NCI-H226 (cell line): Measurements from ENCODE around the gene EPB41L3.

Source experiments
- DNase-seq: peaks from one replicate; pipeline ENCODE4 v3.0.0-alpha.2; 2015

The EPB41L3 gene

GRCh38 chr18:5398269-5398668 lies 145.5 kb downstream of the EPB41L3 start:
- DNase-seq = no peak

GRCh38 chr18:5397102-5397501 lies 146.7 kb downstream of the EPB41L3 start:
- no peak for DNase-seq

- no peak for DNase-seq
Measured at GRCh38 chr18:5395860-5396448, 147.8 kb downstream of the EPB41L3 start.

- DNase-seq = no peak
Measured at GRCh38 chr18:5393779-5394178, 150.0 kb downstream of the EPB41L3 start.

- no peak for DNase-seq
Measured at GRCh38 chr18:5391409-5391808, 152.4 kb downstream of the EPB41L3 start.

GRCh38 chr18:5389356-5389755 lies 154.4 kb downstream of the EPB41L3 start:
- no peak for DNase-seq

- no peak for DNase-seq
Measured at GRCh38 chr18:5388896-5389295, 154.9 kb downstream of the EPB41L3 start.

GRCh38 chr18:5380586-5380985 lies 163.2 kb downstream of the EPB41L3 start:
- DNase-seq = no peak

GRCh38 chr18:5376986-5377385 lies 166.8 kb downstream of the EPB41L3 start:
- no peak for DNase-seq

- no peak for DNase-seq
Measured at GRCh38 chr18:5370332-5370731, 173.5 kb downstream of the EPB41L3 start.

- DNase-seq = no peak
Measured at GRCh38 chr18:5369513-5369912, 174.3 kb downstream of the EPB41L3 start.

- DNase-seq = no peak
Measured at GRCh38 chr18:5365443-5365842, 178.4 kb downstream of the EPB41L3 start.

- DNase-seq = no peak
Measured at GRCh38 chr18:5350636-5351035, 193.2 kb downstream of the EPB41L3 start.
